PC-9 (cell line): Measurements from ENCODE around the gene LSM4.

Experiments used
- EZH2 ChIP-seq: fragments of 200-600 bp; sonication (generic); IDR thresholded peaks from 2 replicates; pipeline ENCODE4 v1.8.0; 2017; ENCODE audit warnings: antibody characterized with exemption, low read depth
- TF ChIP-seq, protein P1 (sequence below): fragments of 200-600 bp; sonication (generic); conservative IDR thresholded peaks from 2 replicates; pipeline ENCODE4 v1.6.1; 2017; ENCODE audit warnings: mixed run types, antibody characterized with exemption, mild to moderate bottlenecking, moderate library complexity

DNA sequence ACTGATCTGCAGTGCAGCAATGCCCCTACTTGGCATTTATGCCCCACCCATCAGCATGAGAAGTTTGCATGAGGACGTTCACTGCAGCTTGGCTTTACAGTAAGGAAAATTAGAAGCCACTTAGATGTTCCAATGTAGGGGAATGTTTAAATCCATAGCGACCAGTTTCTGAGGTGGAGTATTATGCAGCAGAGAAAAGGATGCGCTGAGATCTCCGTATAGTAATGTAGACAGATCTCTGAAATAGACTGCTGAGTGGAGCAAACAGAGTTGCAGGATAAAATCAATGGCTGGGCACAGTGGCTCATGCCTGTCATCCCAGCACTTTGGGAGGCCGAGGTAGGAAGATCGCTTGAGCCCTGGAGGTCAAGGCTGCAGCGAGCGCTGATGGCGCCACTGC lies 27.6 kb upstream of the LSM4 start:
- TF ChIP-seq, protein P1, sequence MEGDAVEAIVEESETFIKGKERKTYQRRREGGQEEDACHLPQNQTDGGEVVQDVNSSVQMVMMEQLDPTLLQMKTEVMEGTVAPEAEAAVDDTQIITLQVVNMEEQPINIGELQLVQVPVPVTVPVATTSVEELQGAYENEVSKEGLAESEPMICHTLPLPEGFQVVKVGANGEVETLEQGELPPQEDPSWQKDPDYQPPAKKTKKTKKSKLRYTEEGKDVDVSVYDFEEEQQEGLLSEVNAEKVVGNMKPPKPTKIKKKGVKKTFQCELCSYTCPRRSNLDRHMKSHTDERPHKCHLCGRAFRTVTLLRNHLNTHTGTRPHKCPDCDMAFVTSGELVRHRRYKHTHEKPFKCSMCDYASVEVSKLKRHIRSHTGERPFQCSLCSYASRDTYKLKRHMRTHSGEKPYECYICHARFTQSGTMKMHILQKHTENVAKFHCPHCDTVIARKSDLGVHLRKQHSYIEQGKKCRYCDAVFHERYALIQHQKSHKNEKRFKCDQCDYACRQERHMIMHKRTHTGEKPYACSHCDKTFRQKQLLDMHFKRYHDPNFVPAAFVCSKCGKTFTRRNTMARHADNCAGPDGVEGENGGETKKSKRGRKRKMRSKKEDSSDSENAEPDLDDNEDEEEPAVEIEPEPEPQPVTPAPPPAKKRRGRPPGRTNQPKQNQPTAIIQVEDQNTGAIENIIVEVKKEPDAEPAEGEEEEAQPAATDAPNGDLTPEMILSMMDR: no peak
- TF ChIP-seq EZH2: no peak
